GM12878 (cell line): ENCODE measurements around the gene PNPLA8. TPM values are rescaled to one million over a fixed set of nuclear protein-coding genes. Genes with fewer than 3 reads are reported as not detected.

Source experiments
- ATAC-seq: fragments of 200-7000 bp; cut with Tn5 transposase; 3 replicates; pipeline ENCODE4 v1.9.1; 2020; ENCODE audit warnings: mild to moderate bottlenecking, moderate library complexity
- BruUV-seq: library from RNA; stranded (reverse); fragments of 400-500 nt; replicated peaks from 2 replicates; lab custom pipeline; 2021; lab: Mats Ljungman, UMichigan
- CTCF ChIA-PET: fragments of 300-600 bp; sonication (Branson Sonifier 250); formaldehyde crosslinking; extraction: SDS; loops from one replicate; lab custom pipeline; 2021; ENCODE audit warnings: inconsistent platforms; lab: Yijun Ruan, JAX
- POLR2A ChIA-PET: fragments of 350-600 bp; formaldehyde crosslinking; extraction: SDS; loops from one replicate; lab custom pipeline; 2021; ENCODE audit warnings: inconsistent platforms; lab: Charles Lee
- RAD21 ChIA-PET: fragments of 300-600 bp; sonication (Branson Sonifier 250); formaldehyde crosslinking; loops from one replicate; lab custom pipeline; 2023; ENCODE audit warnings: antibody characterized with exemption; ENCODE audit not compliant: unreplicated experiment; lab: Charles Lee
- SMC1A ChIA-PET: fragments of 300-600 bp; sonication (Branson Sonifier 250); formaldehyde crosslinking; loops from one replicate; lab custom pipeline; 2023; ENCODE audit not compliant: unreplicated experiment, uncharacterized antibody; lab: Charles Lee
- DNase-seq: peaks from one replicate; pipeline ENCODE4 v3.0.0-alpha.2; 2011; ENCODE audit warnings: low read depth, low spot score
- FAIRE-seq: peaks from 3 replicates; lab custom pipeline; 2011; peaks lifted over from hg19 to GRCh38; lab: Jason Lieb, UNC
- H2AFZ ChIP-seq: 2 replicates; pipeline ENCODE4 v1.6.0; 2011; ENCODE audit warnings: low read depth, low read length, control low read depth; ENCODE audit not compliant: control insufficient read depth
- H3K27ac ChIP-seq: 2 replicates; pipeline ENCODE4 v1.5.1; 2011; ENCODE audit warnings: control low read depth; ENCODE audit not compliant: control insufficient read depth, insufficient read depth
- H3K27me3 ChIP-seq, 2 experiments: replicated peaks in 1 of 2; 2 replicates each; pipeline versions ENCODE4 v1.6.0 to v1.6.1; 2011; ENCODE audit warnings: low read length in 1 of 2; ENCODE audit not compliant: control insufficient read depth in 2 of 2, insufficient read depth in 2 of 2
- H3K36me3 ChIP-seq, 2 experiments: 2 replicates each; pipeline ENCODE4 v1.5.1; 2011; ENCODE audit warnings: low read length in 1 of 2; ENCODE audit not compliant: control insufficient read depth in 2 of 2, insufficient read depth in 2 of 2
- H3K4me1 ChIP-seq: 2 replicates; pipeline ENCODE4 v1.6.1; 2011; ENCODE audit warnings: mild to moderate bottlenecking, low read length, moderate library complexity, mixed read lengths; ENCODE audit not compliant: control insufficient read depth, insufficient read depth
- H3K4me2 ChIP-seq: 2 replicates; pipeline ENCODE4 v1.6.0; 2011; ENCODE audit warnings: control low read depth; ENCODE audit not compliant: control insufficient read depth, insufficient read depth
- H3K4me3 ChIP-seq: fragments of 200-600 bp; sonication (generic); 2 replicates; pipeline ENCODE4 v1.5.1; 2016
- H3K79me2 ChIP-seq: 2 replicates; pipeline ENCODE4 v1.6.0; 2011; ENCODE audit warnings: low read length; ENCODE audit not compliant: control insufficient read depth, insufficient read depth
- H3K9ac ChIP-seq: 2 replicates; pipeline ENCODE4 v1.8.0; 2011; ENCODE audit warnings: low read length, control low read depth, mixed read lengths; ENCODE audit not compliant: control insufficient read depth, insufficient read depth
- H3K9me3 ChIP-seq: replicated peaks from 3 replicates; pipeline ENCODE4 v1.5.1; 2011; ENCODE audit warnings: mild to moderate bottlenecking, low read length; ENCODE audit not compliant: control insufficient read depth, insufficient read depth
- H4K20me1 ChIP-seq: 2 replicates; pipeline ENCODE4 v1.6.0; 2011; ENCODE audit not compliant: control insufficient read depth, insufficient read depth
- ASH2L ChIP-seq: fragments of 300-600, 200-600 bp; sonication (generic); IDR thresholded peaks from 2 replicates; pipeline ENCODE4 v1.6.1; 2017; ENCODE audit warnings: low read depth, mild to moderate bottlenecking, borderline replicate concordance
- ATF7 ChIP-seq: fragments of 450-650 bp; IDR thresholded peaks from 2 replicates; pipeline ENCODE4 v1.6.1; 2016; ENCODE audit warnings: low read depth, mild to moderate bottlenecking
- BACH1 ChIP-seq: fragments of 450-650 bp; IDR thresholded peaks from 2 replicates; pipeline ENCODE4 v1.6.1; 2017; ENCODE audit warnings: mild to moderate bottlenecking, borderline replicate concordance
- CBFB ChIP-seq: IDR thresholded peaks from 2 replicates; pipeline ENCODE4 v1.6.1; 2016; ENCODE audit warnings: antibody characterized with exemption, low read depth
- CHD4 ChIP-seq: fragments of 200-600 bp; sonication (generic); IDR thresholded peaks from 2 replicates; pipeline ENCODE4 v1.6.1; 2016; ENCODE audit warnings: mild to moderate bottlenecking
- JUNB ChIP-seq: IDR thresholded peaks from 2 replicates; pipeline ENCODE4 v1.6.1; 2016; ENCODE audit warnings: antibody characterized with exemption, mild to moderate bottlenecking
- KLF5 ChIP-seq: fragments of 450-650 bp; IDR thresholded peaks from 2 replicates; pipeline ENCODE4 v1.6.1; 2014; ENCODE audit warnings: mild to moderate bottlenecking; ENCODE audit not compliant: partially characterized antibody
- MEF2A ChIP-seq: IDR thresholded peaks from 2 replicates; pipeline ENCODE4 v1.6.1; 2011; ENCODE audit warnings: low read depth, mild to moderate bottlenecking, low read length, moderate library complexity; ENCODE audit not compliant: insufficient read depth
- NFXL1 ChIP-seq: fragments of 450-650 bp; IDR thresholded peaks from 2 replicates; pipeline ENCODE4 v1.6.1; 2017; ENCODE audit warnings: antibody characterized with exemption, mild to moderate bottlenecking, borderline replicate concordance
- NFYA ChIP-seq: IDR thresholded peaks from 2 replicates; pipeline ENCODE4 v1.6.1; 2011; ENCODE audit warnings: low read depth, mild to moderate bottlenecking, low read length, improper control_type of control experiment, borderline replicate concordance
- NFYB ChIP-seq: IDR thresholded peaks from 2 replicates; pipeline ENCODE4 v1.6.1; 2011; ENCODE audit warnings: low read depth, mild to moderate bottlenecking, low read length, improper control_type of control experiment, moderate library complexity; ENCODE audit not compliant: insufficient read depth
- NR2C1 ChIP-seq: fragments of 450-650 bp; IDR thresholded peaks from 2 replicates; pipeline ENCODE4 v1.6.1; 2017; ENCODE audit warnings: antibody characterized with exemption, mild to moderate bottlenecking, moderate library complexity
- PAX5 ChIP-seq: IDR thresholded peaks from 2 replicates; pipeline ENCODE4 v1.6.1; 2011; ENCODE audit warnings: low read depth, low read length, borderline replicate concordance
- RUNX3 ChIP-seq: IDR thresholded peaks from 2 replicates; pipeline ENCODE4 v1.6.1; 2012; ENCODE audit warnings: low read length, inconsistent platforms
- TBL1XR1 ChIP-seq: IDR thresholded peaks from 2 replicates; pipeline ENCODE4 v1.6.1; 2012; ENCODE audit warnings: low read depth, low read length, improper control_type of control experiment
- WRNIP1 ChIP-seq: IDR thresholded peaks from 2 replicates; pipeline ENCODE4 v1.6.1; 2011; ENCODE audit warnings: low read depth, low read length, improper control_type of control experiment, borderline replicate concordance
- ZNF217 ChIP-seq: fragments of 450-650 bp; IDR thresholded peaks from 2 replicates; pipeline ENCODE4 v1.6.1; 2017; ENCODE audit warnings: antibody characterized with exemption, mild to moderate bottlenecking
- ZSCAN29 ChIP-seq: fragments of 450-650 bp; IDR thresholded peaks from 2 replicates; pipeline ENCODE4 v1.6.1; 2017; ENCODE audit warnings: mild to moderate bottlenecking, moderate library complexity
- WGBS: methylation state at CpG from one replicate; pipeline ENCODE4 v1.1.6; 2016; ENCODE audit warnings: low lambda C conversion rate; ENCODE audit not compliant: insufficient replicate concordance, insufficient coverage; ENCODE audit errors: missing lambda C conversion rate; 5-methylcytosine and 5-hydroxymethylcytosine counted together
- in situ Hi-C: fragments of 300-500 bp; cut with MboI; formaldehyde crosslinking; loops from 9 replicates; pipeline ENCODE4 v1.14.3; 2018; ENCODE audit warnings: mixed read lengths
- intact Hi-C: fragments of 100-400 bp; cut with micrococcal nuclease; formaldehyde crosslinking; loops from one replicate; pipeline ENCODE4 v1.14.2; 2022; ENCODE audit not compliant: unreplicated experiment
- polyA plus RNA-seq, 11 experiments: library from polyadenylated mRNA; depleted of rRNA in 4 of 11; unstranded in 6 of 11; stranded (reverse) in 5 of 11; fragments of >200 nt; fragmentation: Nextera tagmentation in 4 of 11; fragmentation: Illumina TruSeq in 1 of 11; extraction: Ambion mirVana in 4 of 11; extraction: Trizol in 1 of 11; gene quantifications; 1 replicate in 1 of 11; 2 replicates in 10 of 11; pipeline versions ENCODE4 v1.2.1 to v1.2.3, GENCODE V29; 2011 to 2016; ENCODE audit warnings: inconsistent platforms in 2 of 11, missing spikeins in 2 of 11, low read depth in 1 of 11
- total RNA-seq, 4 experiments: library from RNA; depleted of rRNA in 3 of 4; stranded (reverse); fragments of >200 nt in 3 of 4; fragmentation: Illumina TruSeq in 1 of 4; extraction: Trizol in 1 of 4; gene quantifications; 2 replicates each; pipeline versions ENCODE4 v1.2.1 to v1.2.3, GENCODE V29; 2013 to 2021
- TF ChIP-seq, protein P1 (sequence below): IDR thresholded peaks from 2 replicates; pipeline ENCODE4 v1.6.1; 2012; ENCODE audit warnings: low read depth, low read length, improper control_type of control experiment
- TF ChIP-seq, protein P2 (sequence below): fragments of 450-650 bp; formaldehyde crosslinking; IDR thresholded peaks from 2 replicates; pipeline ENCODE4 v1.4.0; 2020; ENCODE audit warnings: mild to moderate bottlenecking, moderate library complexity
- TF ChIP-seq, protein P3 (sequence below): IDR thresholded peaks from 2 replicates; pipeline ENCODE4 v1.6.1; 2012; ENCODE audit warnings: low read length, inconsistent platforms

Gene PNPLA8
- total and polyA plus RNA-seq, 10 of the 15 experiments (the other 5 are each of a cell fraction or from before 2014, with no cell fraction given): 8.0 to 16.3 (median 12.2) TPM

DNA sequence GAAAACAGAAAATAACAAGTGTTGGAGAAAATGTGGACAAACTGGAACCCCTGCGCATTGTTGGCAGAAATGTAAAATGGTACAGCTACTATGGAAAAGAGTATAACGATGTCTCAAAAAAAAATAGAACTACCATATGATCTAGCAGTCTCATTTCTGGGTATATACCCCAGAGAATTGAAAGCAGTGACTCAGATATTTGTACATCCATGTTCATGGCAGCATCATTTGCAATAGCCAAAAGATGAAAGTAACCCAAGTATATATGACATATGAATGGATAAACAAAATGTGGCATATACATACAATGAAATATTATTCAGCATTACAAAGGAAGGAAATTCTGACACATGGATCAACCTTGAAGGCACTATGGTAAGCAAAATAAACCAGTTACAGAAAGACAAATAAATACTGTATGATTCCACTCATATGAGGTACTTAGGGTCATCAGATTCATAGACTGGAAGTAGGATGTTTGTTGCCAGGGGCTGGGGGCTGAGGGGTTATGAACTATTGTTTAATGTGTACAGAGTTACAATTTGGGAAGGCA is 74.6 kb downstream of the PNPLA8 start (continued):
- TF ChIP-seq JUNB (no peak), KLF5 (no peak), BACH1 (no peak), NFXL1 (no peak), NR2C1 (no peak), ZSCAN29 (no peak), NFYA (no peak), WRNIP1 (no peak), MEF2A (no peak), CBFB (no peak), RUNX3 (no peak)
- TF ChIP-seq, protein P1, sequence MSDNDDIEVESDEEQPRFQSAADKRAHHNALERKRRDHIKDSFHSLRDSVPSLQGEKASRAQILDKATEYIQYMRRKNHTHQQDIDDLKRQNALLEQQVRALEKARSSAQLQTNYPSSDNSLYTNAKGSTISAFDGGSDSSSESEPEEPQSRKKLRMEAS: no peak

DNA sequence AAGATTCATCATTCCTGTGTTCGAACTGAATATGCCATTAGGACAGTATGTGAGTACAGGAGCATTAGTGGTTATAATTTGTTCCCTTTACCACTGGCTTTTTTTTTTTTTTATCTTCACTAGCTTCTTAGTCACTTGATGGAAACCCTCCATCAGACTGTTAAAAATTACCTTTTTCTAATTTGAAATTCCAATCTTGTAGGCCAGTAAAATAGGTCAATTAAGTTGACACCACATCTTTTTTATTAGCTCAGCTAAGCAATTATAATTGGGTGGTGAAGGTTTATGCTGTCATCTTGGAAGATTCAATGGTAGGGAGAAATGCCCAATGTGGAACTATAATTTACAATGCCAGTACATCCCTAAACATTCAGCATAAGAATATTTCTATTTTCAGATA is 75.8 kb downstream of the PNPLA8 start:
- Histone ChIP-seq H3K4me1 (no peaks in the 10 kb centered on the region), H3K9me3 (no peaks in the 10 kb centered on the region), H3K79me2 (no peaks in the 10 kb centered on the region), H3K36me3 (no peaks in the 10 kb centered on the region), H3K4me3 (no peak overlapping the region), H2AFZ (no peak overlapping the region), H4K20me1 (no peaks in the 10 kb centered on the region), H3K9ac (no peak overlapping the region), H3K27ac (no peak overlapping the region), H3K27me3 (peaks cover 3 to 8% of the 10 kb centered on the region in 2 experiments), H3K4me2 (no peak overlapping the region)
- 25% methylated on average over 1 of the region's 1 CpG for WGBS
- BruUV-seq: no TSS peak
- in situ Hi-C loops: no loop called here
- intact Hi-C loops: no loop called here
- RAD21 ChIA-PET: no interaction called here
- CTCF ChIA-PET: interaction anchor here (0.8 to 2.4 kb wide), 5 partner anchors 9 to 341 kb away, joined by 3 to 8 read pairs (median 3); no protein-coding TSS in a partner anchor
- no peak for FAIRE-seq
- no peak for ATAC-seq
- DNase-seq: no peak
- POLR2A ChIA-PET: interaction anchor here (0.6 kb wide), 1 partner anchor 44 kb away, joined by 3 read pairs; no protein-coding TSS in a partner anchor
- SMC1A ChIA-PET: interaction anchor here (0.7 to 1.6 kb wide), 4 partner anchors 19 to 186 kb away, joined by 3 to 5 read pairs (median 3); no protein-coding TSS in a partner anchor
- no peak for TF ChIP-seq ATF7
- TF ChIP-seq, protein P2, sequence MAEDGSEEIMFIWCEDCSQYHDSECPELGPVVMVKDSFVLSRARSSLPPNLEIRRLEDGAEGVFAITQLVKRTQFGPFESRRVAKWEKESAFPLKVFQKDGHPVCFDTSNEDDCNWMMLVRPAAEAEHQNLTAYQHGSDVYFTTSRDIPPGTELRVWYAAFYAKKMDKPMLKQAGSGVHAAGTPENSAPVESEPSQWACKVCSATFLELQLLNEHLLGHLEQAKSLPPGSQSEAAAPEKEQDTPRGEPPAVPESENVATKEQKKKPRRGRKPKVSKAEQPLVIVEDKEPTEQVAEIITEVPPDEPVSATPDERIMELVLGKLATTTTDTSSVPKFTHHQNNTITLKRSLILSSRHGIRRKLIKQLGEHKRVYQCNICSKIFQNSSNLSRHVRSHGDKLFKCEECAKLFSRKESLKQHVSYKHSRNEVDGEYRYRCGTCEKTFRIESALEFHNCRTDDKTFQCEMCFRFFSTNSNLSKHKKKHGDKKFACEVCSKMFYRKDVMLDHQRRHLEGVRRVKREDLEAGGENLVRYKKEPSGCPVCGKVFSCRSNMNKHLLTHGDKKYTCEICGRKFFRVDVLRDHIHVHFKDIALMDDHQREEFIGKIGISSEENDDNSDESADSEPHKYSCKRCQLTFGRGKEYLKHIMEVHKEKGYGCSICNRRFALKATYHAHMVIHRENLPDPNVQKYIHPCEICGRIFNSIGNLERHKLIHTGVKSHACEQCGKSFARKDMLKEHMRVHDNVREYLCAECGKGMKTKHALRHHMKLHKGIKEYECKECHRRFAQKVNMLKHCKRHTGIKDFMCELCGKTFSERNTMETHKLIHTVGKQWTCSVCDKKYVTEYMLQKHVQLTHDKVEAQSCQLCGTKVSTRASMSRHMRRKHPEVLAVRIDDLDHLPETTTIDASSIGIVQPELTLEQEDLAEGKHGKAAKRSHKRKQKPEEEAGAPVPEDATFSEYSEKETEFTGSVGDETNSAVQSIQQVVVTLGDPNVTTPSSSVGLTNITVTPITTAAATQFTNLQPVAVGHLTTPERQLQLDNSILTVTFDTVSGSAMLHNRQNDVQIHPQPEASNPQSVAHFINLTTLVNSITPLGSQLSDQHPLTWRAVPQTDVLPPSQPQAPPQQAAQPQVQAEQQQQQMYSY (CRISPR knock-in tag): no peak
- TF ChIP-seq, protein P3, sequence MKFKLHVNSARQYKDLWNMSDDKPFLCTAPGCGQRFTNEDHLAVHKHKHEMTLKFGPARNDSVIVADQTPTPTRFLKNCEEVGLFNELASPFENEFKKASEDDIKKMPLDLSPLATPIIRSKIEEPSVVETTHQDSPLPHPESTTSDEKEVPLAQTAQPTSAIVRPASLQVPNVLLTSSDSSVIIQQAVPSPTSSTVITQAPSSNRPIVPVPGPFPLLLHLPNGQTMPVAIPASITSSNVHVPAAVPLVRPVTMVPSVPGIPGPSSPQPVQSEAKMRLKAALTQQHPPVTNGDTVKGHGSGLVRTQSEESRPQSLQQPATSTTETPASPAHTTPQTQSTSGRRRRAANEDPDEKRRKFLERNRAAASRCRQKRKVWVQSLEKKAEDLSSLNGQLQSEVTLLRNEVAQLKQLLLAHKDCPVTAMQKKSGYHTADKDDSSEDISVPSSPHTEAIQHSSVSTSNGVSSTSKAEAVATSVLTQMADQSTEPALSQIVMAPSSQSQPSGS: no peak
- TF ChIP-seq BACH1: no peak
- no peak for TF ChIP-seq ASH2L
- no peak for TF ChIP-seq CHD4
- no peak for TF ChIP-seq NFYB
- TF ChIP-seq PAX5: no peak
- no peak for TF ChIP-seq ZNF217
- TF ChIP-seq TBL1XR1: no peak
